K562 (cell line): ENCODE data around the gene DGCR2. TPM values are rescaled to one million over a fixed set of nuclear protein-coding genes. Genes with fewer than 3 reads are reported as not detected.
A peak's percentile ranks its signal among the peaks of the same experiment; 100 is the strongest.

Source experiments
- ATAC-seq: fragments of 200-7000 bp; cut with Tn5 transposase; 3 replicates; pipeline ENCODE4 v1.9.1; 2020; ENCODE audit warnings: moderate library complexity
- BruUV-seq: library from RNA; stranded (reverse); fragments of 400-500 nt; replicated peaks from 2 replicates; lab custom pipeline; 2021; lab: Mats Ljungman, UMichigan
- CTCF ChIA-PET: fragments of 300-600 bp; formaldehyde crosslinking; extraction: SDS; loops from one replicate; lab custom pipeline; 2021; ENCODE audit warnings: low intra/inter-chr PET ratio; lab: Yijun Ruan, JAX
- POLR2A ChIA-PET: fragments of 300-600, 350-650 bp; sonication (Branson Sonifier 250); formaldehyde crosslinking; extraction: SDS; loops from one replicate; lab custom pipeline; 2021; ENCODE audit warnings: antibody characterized with exemption, inconsistent platforms; lab: Yijun Ruan, JAX
- DNase-seq, 4 experiments: peaks; one replicate each; pipeline versions ENCODE4 v3.0.0 to v3.0.0-alpha.2; 2011 to 2018; ENCODE audit warnings: low spot score in 3 of 4, mixed read lengths in 3 of 4; ENCODE audit errors: extremely low read depth in 1 of 4
- FAIRE-seq: peaks from 2 replicates; lab custom pipeline; 2011; peaks lifted over from hg19 to GRCh38; lab: Jason Lieb, UNC
- H2AFZ ChIP-seq: 2 replicates; pipeline ENCODE4 v1.6.0; 2011; ENCODE audit warnings: low read depth, low read length, control low read depth, inconsistent platforms
- H3K27ac ChIP-seq: fragments of 200-600 bp; 3 replicates; pipeline ENCODE4 v1.8.0; 2011; ENCODE audit warnings: low read depth, mild to moderate bottlenecking, control low read depth, inconsistent platforms, low read length, moderate library complexity, mixed read lengths; ENCODE audit errors: extremely low read depth
- H3K27me3 ChIP-seq, 2 experiments: fragments of 300-600 bp in 1 of 2; 2 replicates in 1 of 2; 3 replicates in 1 of 2; pipeline versions ENCODE4 v1.6.0 to v1.8.0; 2011; ENCODE audit warnings: inconsistent platforms in 2 of 2, low read length in 2 of 2, mild to moderate bottlenecking in 1 of 2, mixed read lengths in 1 of 2, moderate library complexity in 1 of 2; ENCODE audit not compliant: control insufficient read depth in 2 of 2, insufficient read depth in 2 of 2
- H3K36me3 ChIP-seq: fragments of 300-600 bp; 3 replicates; pipeline ENCODE4 v1.8.0; 2011; ENCODE audit warnings: mild to moderate bottlenecking, low read length, inconsistent platforms; ENCODE audit not compliant: control insufficient read depth, insufficient read depth
- H3K4me1 ChIP-seq, 2 experiments: fragments of 200-600 bp in 1 of 2; replicated peaks in 1 of 2; 2 replicates in 1 of 2; 3 replicates in 1 of 2; pipeline versions ENCODE4 v1.5.1 to v1.8.0; 2011; ENCODE audit warnings: inconsistent platforms in 2 of 2, low read length in 2 of 2, mild to moderate bottlenecking in 1 of 2, mixed read lengths in 1 of 2, moderate library complexity in 1 of 2; ENCODE audit not compliant: control insufficient read depth in 2 of 2, insufficient read depth in 2 of 2
- H3K4me2 ChIP-seq: 2 replicates; pipeline ENCODE4 v1.6.1; 2011; ENCODE audit warnings: low read length, control low read depth, inconsistent platforms, mixed read lengths; ENCODE audit not compliant: insufficient read depth
- H3K4me3 ChIP-seq: fragments of 200-600 bp; sonication (generic), shearing (Covaris generic); 2 replicates; pipeline ENCODE4 v1.5.1; 2016; ENCODE audit warnings: control low read depth, inconsistent platforms
- H3K79me2 ChIP-seq: fragments of 200-600 bp; 3 replicates; pipeline ENCODE4 v1.8.0; 2011; ENCODE audit warnings: low read length, inconsistent platforms; ENCODE audit not compliant: control insufficient read depth, insufficient read depth
- H3K9ac ChIP-seq, 2 experiments: 2 replicates each; pipeline versions ENCODE4 v1.6.0 to v1.6.1; 2011; ENCODE audit warnings: low read depth in 2 of 2, low read length in 2 of 2, control low read depth in 1 of 2, inconsistent platforms in 1 of 2, mild to moderate bottlenecking in 1 of 2, mixed read lengths in 1 of 2; ENCODE audit not compliant: insufficient read depth in 1 of 2
- H3K9me1 ChIP-seq: one replicate; pipeline ENCODE4 v1.6.0; 2011; ENCODE audit warnings: inconsistent platforms, mild to moderate bottlenecking, low read length, moderate library complexity; ENCODE audit not compliant: control insufficient read depth, insufficient read depth
- H3K9me3 ChIP-seq: replicated peaks from 2 replicates; pipeline ENCODE4 v1.5.1; 2011; ENCODE audit warnings: low read depth, low read length, inconsistent platforms; ENCODE audit not compliant: control insufficient read depth, insufficient read depth
- H4K20me1 ChIP-seq: replicated peaks from 2 replicates; pipeline ENCODE4 v1.6.1; 2011; ENCODE audit warnings: low read length, inconsistent platforms, mixed read lengths; ENCODE audit not compliant: control insufficient read depth, insufficient read depth
- CTBP1 ChIP-seq: fragments of 450-650 bp; IDR thresholded peaks from 2 replicates; pipeline ENCODE4 v1.6.1; 2016; ENCODE audit warnings: borderline replicate concordance
- CTCF ChIP-seq, 3 experiments: IDR thresholded peaks in 2 of 3; conservative IDR thresholded peaks in 1 of 3; 2 replicates each; pipeline ENCODE4 v1.5.1; 2011 to 2012; ENCODE audit warnings: low read length in 3 of 3, mild to moderate bottlenecking in 3 of 3, control low read depth in 2 of 3, improper control_type of control experiment in 1 of 3, inconsistent platforms in 1 of 3, low read depth in 1 of 3, mixed read lengths in 1 of 3, moderate library complexity in 1 of 3; ENCODE audit not compliant: insufficient read depth in 2 of 3
- CTCFL ChIP-seq: IDR thresholded peaks from 2 replicates; pipeline ENCODE4 v1.6.1; 2011; ENCODE audit warnings: borderline replicate concordance, low read depth, mild to moderate bottlenecking, moderate library complexity, low read length; ENCODE audit not compliant: insufficient read depth, poor library complexity, severe bottlenecking
- FOXK2 ChIP-seq, 2 experiments: fragments of 450-650 bp; IDR thresholded peaks in 1 of 2; conservative IDR thresholded peaks in 1 of 2; 2 replicates each; pipeline ENCODE4 v1.6.1; 2016; ENCODE audit warnings: low read depth in 2 of 2, mild to moderate bottlenecking in 1 of 2
- HMGXB4 ChIP-seq: sonication (generic); formaldehyde crosslinking; IDR thresholded peaks from 2 replicates; pipeline ENCODE4 v1.8.1; 2023; ENCODE audit warnings: mild to moderate bottlenecking, missing genetic modification reagents
- MYC ChIP-seq, 2 experiments: fragments of 250-450 bp in 1 of 2; sonication (Bioruptor Pico) in 1 of 2; IDR thresholded peaks; 2 replicates each; pipeline versions ENCODE4 v1.5.1 to v1.6.1; 2012 to 2021; ENCODE audit warnings: low read depth in 2 of 2, borderline replicate concordance in 1 of 2, improper control_type of control experiment in 1 of 2, low read length in 1 of 2, mild to moderate bottlenecking in 1 of 2, moderate library complexity in 1 of 2
- MYNN ChIP-seq, 2 experiments: sonication (generic); formaldehyde crosslinking in 1 of 2; IDR thresholded peaks; 2 replicates each; pipeline versions ENCODE4 v1.5.0 to v1.6.1; 2016 to 2020; ENCODE audit warnings: antibody characterized with exemption in 1 of 2, missing genetic modification reagents in 1 of 2
- NRF1 ChIP-seq, 2 experiments: fragments of 450-650 bp; IDR thresholded peaks in 1 of 2; conservative IDR thresholded peaks in 1 of 2; 2 replicates each; pipeline ENCODE4 v1.6.1; 2014; ENCODE audit warnings: mild to moderate bottlenecking in 2 of 2
- POLR2G ChIP-seq: fragments of 200-400 bp; formaldehyde crosslinking; IDR thresholded peaks from 2 replicates; pipeline ENCODE4 v1.6.1; 2017; ENCODE audit warnings: low read depth, mild to moderate bottlenecking, antibody characterized with exemption, low read length, moderate library complexity
- ZBTB7A ChIP-seq: IDR thresholded peaks from 2 replicates; pipeline ENCODE4 v1.6.1; 2011; ENCODE audit warnings: low read depth, mild to moderate bottlenecking, low read length, moderate library complexity, borderline replicate concordance; ENCODE audit not compliant: control insufficient read depth
- ZKSCAN1 ChIP-seq: fragments of 150-350 bp; IDR thresholded peaks from 2 replicates; pipeline ENCODE4 v1.6.1; 2016; ENCODE audit warnings: low read depth, low read length
- ZNF354B ChIP-seq: fragments of 250-450 bp; sonication (Bioruptor Pico); IDR thresholded peaks from 2 replicates; pipeline ENCODE4 v1.4.0; 2020
- WGBS: fragments of 100-300 bp; shearing (Covaris generic); methylation state at CpG from one replicate; pipeline ENCODE4 v1.1.6; 2016; ENCODE audit warnings: low coverage, mixed read lengths; ENCODE audit not compliant: insufficient coverage; ENCODE audit errors: missing lambda C conversion rate; 5-methylcytosine and 5-hydroxymethylcytosine counted together
- in situ Hi-C: fragments of 300-500 bp; cut with MboI; formaldehyde crosslinking; loops from 4 replicates; pipeline ENCODE4 v1.15.0; 2018; ENCODE audit warnings: inconsistent platforms, mixed read lengths
- intact Hi-C: fragments of 100-400 bp; cut with micrococcal nuclease; formaldehyde crosslinking; loops from 2 replicates; pipeline ENCODE4 v1.14.2; 2022
- polyA plus RNA-seq, 8 experiments: library from polyadenylated mRNA; depleted of rRNA in 4 of 8; stranded (reverse) in 5 of 8; unstranded in 3 of 8; fragments of >200 nt; fragmentation: Nextera tagmentation in 2 of 8; fragmentation: Illumina TruSeq in 1 of 8; extraction: Ambion mirVana in 2 of 8; extraction: Trizol in 1 of 8; gene quantifications; 2 replicates each; pipeline versions ENCODE4 v1.2.1 to v1.2.3, GENCODE V29; 2011 to 2014; ENCODE audit warnings: inconsistent platforms in 1 of 8, missing spikeins in 1 of 8
- total RNA-seq, 7 experiments: library from RNA; depleted of rRNA in 6 of 7; stranded (reverse); fragments of >200 nt in 6 of 7; fragmentation: Illumina TruSeq in 2 of 7; extraction: Trizol in 2 of 7; gene quantifications; 2 replicates each; pipeline versions ENCODE4 v1.2.1 to v1.2.3, GENCODE V29; 2011 to 2021; ENCODE audit warnings: low replicate concordance in 1 of 7

Gene DGCR2
- total and polyA plus RNA-seq, 9 of the 15 experiments (the other 6 are each of a cell fraction or from before 2014, with no cell fraction given): 0.69 to 101 (median 56.4) TPM

- FAIRE-seq (no peak), DNase-seq (peak; percentile 63 to 73 (median 64)), ATAC-seq (peak; percentile 52)
- Histone ChIP-seq H3K4me3 (no peak overlapping the region), H2AFZ (no peak overlapping the region), H3K27me3 (no peaks in the 10 kb centered on the region), H3K27ac (no peak overlapping the region), H3K9me1 (peaks cover 5% of the 10 kb centered on the region), H3K4me2 (no peak overlapping the region), H3K9ac (peak overlapping the region in 1 of 2 experiments; percentile 38; a peak in 1 of 4 replicates), H3K36me3 (peaks cover 37% of the 10 kb centered on the region), H3K9me3 (no peaks in the 10 kb centered on the region), H4K20me1 (peaks cover 39% of the 10 kb centered on the region), H3K79me2 (peaks cover 90% of the 10 kb centered on the region), H3K4me1 (peaks cover 29 to 39% of the 10 kb centered on the region in 2 experiments)
- in situ Hi-C loops (no loop called here), intact Hi-C loops (no loop called here)
- BruUV-seq: no TSS peak
- ChIA-PET POLR2A (interaction anchor here (0.6 to 6.0 kb wide), 7 partner anchors 9 to 1971 kb away, joined by 3 to 67 read pairs (median 4); partner anchors contain the start of gene DGCR2), CTCF (interaction anchor here (0.6 to 0.7 kb wide), 3 partner anchors 39 to 523 kb away, joined by 3 read pairs; partner anchors contain the start of gene UFD1)
- 72% methylated on average over 18 of the region's 18 CpGs for WGBS
- TF ChIP-seq CTCFL (peak; percentile 91), CTBP1 (peak; percentile 70; the same call in 1 of the 2 replicates), NRF1 (conservative IDR thresholded peaks at IDR 0.05 in 1 of 2, IDR thresholded peaks at IDR 0.05 in 1 of 2) (0 out of 4 replicates have a peak, but pooled peaks of 1 of the 2 experiments have one; percentile 32), ZNF354B (CRISPR knock-in tag) (no peak), HMGXB4 (CRISPR knock-in tag) (peak; percentile 26; the same call in 1 of the 2 replicates), FOXK2 (conservative IDR thresholded peaks at IDR 0.05 in 1 of 2, IDR thresholded peaks at IDR 0.05 in 1 of 2; ENCODE audit: low read depth in 2 of 2) (no peak), ZKSCAN1 (0 out of 2 replicates have a peak, but pooled peaks have one; percentile 33), CTCF (IDR thresholded peaks at IDR 0.05 in 2 of 3, conservative IDR thresholded peaks at IDR 0.05 in 1 of 3; ENCODE audit: insufficient read depth in 2 of 3, low read depth in 1 of 3, low read length in 3 of 3) (peak; percentile 80 to 85 (median 84)), POLR2G (peak; percentile 48; the same call in 1 of the 2 replicates), MYNN (IDR thresholded peaks at IDR 0.05) (0 out of 2 replicates have a peak, but pooled peaks have one; percentile 26), MYNN (CRISPR knock-in tag; IDR thresholded peaks at IDR 0.05) (no peak), ZBTB7A (0 out of 2 replicates have a peak, but pooled peaks have one; percentile 15), MYC (IDR thresholded peaks at IDR 0.05; ENCODE audit: low read depth, low read length) (no peak), MYC (CRISPR knock-in tag; IDR thresholded peaks at IDR 0.05; ENCODE audit: borderline replicate concordance, low read depth) (0 out of 2 replicates have a peak, but pooled peaks have one; percentile 72)
Observed at GRCh38 chr22:19105867-19106802, 16.1 kb downstream of the DGCR2 start.
